Stimulated activated CD4-positive, alpha-beta T cell treated with anti-CD3 and anti-CD28 coated beads, Interleukin-1b, Interleukin-23, amount 100 ng/mL, for 1 hour (primary cell): ENCODE measurements around the gene RPS6KB1.
"Not testable (repeated sequence)": the region's sequence is repeated elsewhere in the genome, so short reads cannot be mapped to it uniquely, and the experiment has no call there.

Source experiments
- DNase-seq, 2 donors: peaks; one replicate each; pipeline ENCODE4 v3.0.0-alpha.2; 2020; ENCODE audit warnings: low read depth in 2 of 2

Gene RPS6KB1

DNA sequence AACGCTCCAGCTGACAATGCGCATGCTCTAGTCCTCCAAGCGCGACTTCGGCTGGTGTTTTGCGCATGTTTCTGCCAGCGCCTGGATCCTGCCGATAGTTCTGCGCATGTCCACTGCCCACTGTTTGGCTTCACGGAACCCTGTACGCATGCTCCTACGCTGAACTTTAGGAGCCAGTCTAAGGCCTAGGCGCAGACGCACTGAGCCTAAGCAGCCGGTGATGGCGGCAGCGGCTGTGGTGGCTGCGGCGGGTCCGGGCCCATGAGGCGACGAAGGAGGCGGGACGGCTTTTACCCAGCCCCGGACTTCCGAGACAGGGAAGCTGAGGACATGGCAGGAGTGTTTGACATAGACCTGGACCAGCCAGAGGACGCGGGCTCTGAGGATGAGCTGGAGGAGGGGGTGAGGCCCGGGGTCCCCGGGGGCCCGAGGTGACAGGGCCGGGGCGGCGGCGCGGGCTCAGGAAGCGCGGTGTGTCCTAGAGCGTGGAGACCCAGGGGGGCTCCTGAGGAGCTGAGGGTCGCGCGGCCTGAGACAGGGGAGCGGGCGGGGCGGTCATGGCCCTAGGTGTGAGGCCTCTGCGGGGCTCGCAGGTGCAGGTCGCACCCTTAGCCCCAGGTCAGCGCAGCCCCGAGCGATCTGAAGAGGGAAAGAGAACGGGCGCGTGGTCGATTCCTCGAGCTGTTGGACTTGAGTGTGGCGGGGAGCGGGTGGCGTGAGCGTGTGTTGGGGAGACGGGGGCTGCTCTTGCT, at the start of gene RPS6KB1, which contains the start of gene TUBD1:
TSS of gene RPS6KB1 (plus strand) at position 198 of the 752 bp plus-strand sequence. CDS start at position 262, 64 bp downstream.
TSS of gene TUBD1 (minus strand) at position 20 of the 752 bp plus-strand sequence. CDS start 1,941 bp downstream, outside the sequence.
- peak; percentile 86 to 95 for DNase-seq

DNA sequence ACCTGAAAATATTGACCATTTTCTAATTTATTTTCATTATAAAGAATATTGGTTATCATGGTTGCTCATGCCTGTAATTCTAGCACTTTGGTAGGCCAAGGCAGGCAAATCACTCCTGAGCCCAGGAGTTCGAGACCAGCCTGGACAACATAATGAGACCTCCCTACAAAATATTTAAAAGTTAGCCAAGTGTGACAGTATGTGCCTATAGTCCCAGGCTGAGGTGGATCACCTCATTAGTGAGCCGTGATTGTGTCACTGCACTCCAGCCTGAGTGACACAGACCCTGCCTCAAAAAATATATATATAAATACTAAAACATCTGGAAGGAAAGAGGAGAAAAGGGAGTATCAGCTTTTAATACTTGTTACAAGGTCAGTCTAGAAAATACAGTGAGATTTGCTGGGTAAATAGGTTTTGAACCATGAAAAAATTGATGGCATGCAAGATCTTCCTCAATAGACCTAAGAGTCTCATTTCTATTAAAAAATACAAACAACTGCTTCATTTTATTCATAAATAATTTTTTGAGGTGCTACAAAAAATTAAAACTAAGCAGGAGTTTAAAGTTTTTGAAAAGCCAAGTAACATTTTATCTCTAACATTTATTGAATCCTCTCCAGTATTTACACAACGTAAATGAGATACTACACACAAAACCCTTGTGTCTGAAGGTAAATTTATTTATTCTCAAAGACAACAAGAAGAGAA, 47.9 kb upstream of the RPS6KB1 start:
- DNase-seq = no peak

DNA sequence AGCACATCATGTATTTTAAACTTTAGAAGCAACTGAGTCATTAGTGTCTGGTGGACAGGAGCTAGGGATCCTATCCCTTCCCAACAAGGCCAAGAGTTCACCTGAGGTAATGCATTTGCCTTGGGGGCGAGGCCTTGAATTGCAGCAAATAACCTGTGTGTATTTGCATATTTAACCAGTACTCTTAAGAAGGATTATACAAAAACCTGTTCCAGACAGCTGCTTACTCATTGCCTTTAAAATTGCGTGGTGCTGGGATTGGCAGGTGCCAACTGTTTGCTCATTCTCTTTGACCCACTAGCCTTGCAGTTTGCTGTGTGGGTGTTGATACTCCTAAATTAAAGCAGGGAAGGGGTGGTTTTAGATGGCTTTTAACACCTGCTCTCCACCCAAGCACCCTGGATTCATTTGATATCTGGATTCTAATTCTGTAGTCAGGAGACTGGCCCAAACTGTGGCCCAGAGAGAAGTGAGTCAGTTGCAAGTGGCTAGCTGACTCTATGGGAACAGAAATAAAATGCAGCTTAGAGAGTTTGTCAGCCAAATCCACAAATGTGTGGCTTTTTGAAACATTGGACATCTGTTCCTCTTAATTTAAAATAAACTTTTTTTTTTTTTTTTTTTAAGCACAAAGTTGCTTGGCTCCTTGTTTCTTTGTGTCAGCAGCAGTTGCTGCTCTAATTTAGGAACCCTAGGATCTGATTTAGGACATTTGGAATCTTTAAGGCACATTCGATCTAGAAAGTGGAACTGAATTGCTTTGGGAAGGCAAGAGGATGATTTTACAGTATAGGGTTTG, 47.1 kb upstream of the RPS6KB1 start:
- DNase-seq = no peak

DNA sequence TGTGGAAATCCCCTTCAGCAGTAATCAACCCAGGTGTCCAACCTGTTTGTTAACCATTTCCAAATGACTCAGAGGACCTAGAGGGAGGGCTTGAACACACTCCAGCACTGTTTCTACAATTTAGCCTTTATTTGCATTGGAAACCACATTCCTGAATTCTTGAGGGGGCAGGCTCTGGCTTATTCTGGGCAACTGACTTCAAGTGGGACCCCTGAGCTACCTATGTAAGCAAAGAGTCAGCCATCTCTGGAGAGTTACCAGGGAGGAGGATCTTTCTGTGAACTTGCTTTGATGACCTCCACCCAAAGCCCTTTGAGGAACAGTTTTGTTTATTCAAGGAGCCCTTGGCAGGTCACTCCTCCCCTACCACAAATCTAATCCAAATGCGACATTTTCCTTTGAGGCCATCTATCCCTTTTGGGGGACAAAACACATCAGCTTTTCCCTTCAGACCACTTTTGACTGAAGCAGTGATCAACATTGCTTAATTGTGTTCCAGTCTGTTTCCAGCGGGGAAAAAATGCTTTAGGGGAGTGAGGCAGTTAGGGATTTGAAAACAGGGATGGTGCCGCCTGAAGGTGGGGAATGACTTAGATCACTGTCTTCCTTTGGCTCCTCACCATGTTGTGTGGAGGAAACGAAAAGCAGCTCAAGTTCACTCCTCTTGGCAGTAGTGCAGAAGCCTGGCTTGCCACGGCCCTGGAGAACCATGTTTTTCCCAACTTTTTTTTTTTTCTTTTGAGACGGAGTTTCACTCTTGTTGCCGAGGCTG, 46.3 kb upstream of the RPS6KB1 start:
- DNase-seq = no peak

DNA sequence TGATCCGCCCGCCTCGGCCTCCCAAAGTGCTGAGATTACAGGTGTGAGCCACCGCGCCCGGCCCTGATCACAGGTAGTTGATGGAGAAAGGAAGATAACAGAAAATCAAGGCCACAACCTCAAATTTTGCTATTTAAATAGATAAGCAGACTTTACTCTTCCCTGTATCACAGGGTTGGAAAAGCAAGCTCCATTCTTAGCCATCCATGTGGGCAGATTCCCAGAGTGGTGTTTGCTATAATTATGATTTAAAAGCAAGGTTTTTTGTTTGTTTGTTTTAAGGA, 44.6 kb upstream of the RPS6KB1 start:
- no peak for DNase-seq

DNA sequence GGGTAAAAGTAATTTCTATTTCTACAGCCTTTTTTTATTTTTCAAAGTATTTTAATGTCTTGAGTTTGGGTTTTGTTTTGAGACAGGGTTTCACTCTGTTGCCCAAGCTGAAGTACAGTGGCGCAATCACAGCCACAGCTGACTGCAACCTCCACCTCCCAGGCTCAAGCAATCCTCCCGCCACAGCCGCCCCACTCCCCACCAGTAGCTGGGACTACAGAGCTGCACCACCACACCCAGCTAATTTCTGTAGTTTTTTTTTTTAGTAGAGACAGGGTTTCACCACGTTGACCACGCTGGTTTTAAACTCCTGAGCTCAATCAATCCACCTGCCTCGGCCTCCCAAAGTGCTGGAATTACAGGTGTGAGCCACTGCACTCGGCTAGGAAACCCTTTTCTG, 44.1 kb upstream of the RPS6KB1 start:
- no peak for DNase-seq

DNA sequence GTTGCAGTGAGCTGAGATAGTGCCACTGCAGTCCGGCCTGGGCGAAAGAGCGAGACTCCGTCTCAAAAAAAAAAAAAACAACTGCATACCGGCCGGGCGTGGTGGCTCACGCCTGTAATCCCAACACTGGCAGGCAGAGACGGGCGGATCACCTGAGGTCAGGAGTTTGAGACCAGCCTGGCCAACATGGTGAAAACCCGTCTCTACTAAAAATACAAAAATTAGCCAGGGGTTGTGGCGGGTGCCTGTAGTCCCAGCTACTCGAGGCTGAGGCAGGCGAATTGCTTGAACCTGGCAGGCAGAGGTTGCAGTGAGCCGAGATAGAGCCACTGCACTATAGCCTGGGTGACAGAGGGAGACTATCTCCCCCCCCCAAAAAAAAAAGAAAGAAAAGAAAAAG, 42.6 kb upstream of the RPS6KB1 start:
- DNase-seq = not testable (repeated sequence)

DNA sequence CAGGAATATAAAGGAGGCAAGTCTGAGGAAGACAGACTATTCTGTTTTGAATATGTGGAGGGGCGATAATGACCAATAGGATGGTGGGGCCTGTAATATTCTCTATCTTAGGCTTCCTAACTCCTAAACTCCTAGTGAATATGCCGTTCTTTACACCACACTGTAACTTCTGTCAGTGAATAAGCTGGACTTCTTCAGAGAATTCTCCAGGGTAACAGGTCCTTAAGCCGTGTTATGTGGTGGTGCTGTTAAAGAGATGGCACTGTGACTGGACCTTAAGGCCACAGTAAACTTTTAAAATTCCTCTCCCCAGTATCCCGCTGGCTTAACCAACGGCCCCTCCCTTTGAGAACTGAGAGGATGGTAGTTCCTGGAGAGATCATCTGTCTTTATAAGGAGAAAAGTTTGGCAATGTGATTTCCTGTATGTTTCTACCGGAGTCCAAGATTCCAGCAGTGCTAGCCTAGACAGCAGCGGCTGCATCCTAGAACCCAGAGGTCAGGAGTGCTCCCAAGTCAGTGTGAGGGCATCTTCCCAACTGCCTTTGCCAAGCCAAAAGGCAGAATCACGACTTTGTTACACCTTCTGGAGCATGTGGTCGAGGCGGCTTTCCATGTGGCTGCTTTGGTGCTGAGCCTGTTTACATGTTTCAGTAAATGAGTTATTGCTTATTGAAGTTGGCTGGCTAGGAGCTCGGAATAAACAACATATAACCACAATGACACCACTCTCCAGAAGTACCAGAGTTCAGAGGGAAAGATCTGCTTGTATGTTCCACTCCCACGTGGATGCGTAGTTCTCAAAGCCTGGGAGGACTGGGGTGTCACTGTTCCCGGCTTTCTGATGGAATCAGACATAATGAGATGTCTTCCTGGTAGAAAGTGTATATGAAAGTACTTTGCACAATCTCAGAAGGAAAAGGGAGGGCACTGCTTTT, 41.2 kb upstream of the RPS6KB1 start:
- no peak for DNase-seq

DNA sequence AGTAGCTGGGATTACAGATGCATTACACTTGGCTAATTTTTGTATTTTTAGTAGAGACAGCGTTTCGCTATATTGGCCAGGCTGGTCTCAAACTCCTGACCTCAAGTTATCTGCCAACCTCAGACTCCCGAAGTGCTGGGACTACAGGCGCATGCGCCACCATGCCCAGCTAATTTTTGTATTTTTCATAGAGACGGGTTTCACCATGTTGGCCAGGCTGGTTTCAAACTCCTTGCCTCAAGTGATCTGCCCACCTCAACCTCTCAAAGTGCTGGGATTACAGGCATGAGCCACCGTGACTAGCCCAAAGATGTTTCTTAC, 40.1 kb upstream of the RPS6KB1 start:
- DNase-seq = not testable (repeated sequence)

DNA sequence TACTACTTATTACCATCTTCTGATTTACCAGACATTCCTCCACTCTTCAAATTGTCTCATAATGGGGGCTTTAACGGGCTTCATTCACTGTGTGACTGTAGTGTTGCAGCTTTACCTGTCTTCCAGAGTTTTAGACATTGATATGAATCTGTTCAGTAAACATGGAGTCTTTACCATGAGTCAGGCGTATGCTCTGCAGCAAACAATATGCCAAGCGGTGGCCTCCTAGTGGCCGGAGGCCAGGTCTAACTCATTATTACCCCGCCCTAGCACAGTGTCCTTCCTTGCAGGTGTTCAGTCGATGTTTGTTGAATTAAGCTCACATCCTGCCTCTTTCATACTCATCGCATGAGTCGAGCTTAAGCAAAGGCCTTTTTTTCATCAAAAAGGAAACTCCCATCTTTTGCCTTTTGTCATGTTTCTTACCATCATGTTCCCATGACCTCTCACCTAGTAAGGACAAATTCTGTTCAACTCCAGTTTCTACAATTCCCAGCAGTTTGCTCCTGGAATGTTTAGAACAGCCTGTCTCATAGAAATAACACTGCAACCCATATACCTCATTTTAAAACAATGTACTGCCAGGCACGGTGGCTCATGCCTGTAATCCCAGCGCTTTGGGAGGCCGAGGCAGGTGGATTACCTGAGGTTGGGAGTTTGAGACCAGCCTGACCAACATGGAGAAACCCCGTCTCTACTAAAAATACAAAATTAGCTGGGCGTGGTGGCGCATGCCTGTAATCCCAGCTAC, 39.6 kb upstream of the RPS6KB1 start:
- DNase-seq = no peak

DNA sequence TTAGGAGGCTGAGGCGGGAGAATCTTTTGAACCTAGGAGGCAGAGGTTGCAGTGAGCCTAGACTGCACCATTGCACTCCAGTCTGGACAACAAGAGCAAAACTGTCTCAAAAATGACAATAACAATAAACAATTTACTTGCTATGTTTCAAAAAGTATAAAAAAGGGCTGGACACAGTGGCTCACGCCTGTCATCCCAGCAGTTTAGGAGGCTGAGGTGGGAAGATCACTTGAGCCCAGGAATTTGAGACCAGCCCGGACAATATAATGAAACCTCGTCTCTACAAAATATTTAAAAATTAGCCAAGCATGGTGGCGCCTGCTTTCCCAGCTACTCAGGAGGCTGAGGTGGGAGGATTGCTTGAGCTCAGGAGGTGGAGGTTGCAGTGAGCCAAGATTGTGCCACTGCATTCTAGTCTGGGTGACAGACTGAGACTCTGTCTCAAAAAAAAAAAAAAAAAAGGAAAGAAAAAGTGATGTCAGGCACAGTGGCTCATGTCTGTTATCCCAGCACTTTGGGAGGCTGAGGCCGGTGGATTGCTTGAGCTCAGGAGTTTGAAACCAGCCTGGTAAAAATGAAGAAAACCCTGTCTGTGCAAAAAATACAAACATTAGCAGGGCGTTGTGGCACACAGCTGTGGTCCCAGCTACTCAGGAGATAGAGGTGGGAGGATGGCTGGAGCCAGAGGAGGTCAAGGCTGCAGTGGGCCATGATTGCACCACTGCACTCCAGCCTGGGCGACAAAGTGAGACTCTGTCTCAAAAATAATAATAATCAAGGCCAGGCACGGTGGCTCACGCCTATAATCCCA, 38.8 kb upstream of the RPS6KB1 start:
- DNase-seq = not testable (repeated sequence)

DNA sequence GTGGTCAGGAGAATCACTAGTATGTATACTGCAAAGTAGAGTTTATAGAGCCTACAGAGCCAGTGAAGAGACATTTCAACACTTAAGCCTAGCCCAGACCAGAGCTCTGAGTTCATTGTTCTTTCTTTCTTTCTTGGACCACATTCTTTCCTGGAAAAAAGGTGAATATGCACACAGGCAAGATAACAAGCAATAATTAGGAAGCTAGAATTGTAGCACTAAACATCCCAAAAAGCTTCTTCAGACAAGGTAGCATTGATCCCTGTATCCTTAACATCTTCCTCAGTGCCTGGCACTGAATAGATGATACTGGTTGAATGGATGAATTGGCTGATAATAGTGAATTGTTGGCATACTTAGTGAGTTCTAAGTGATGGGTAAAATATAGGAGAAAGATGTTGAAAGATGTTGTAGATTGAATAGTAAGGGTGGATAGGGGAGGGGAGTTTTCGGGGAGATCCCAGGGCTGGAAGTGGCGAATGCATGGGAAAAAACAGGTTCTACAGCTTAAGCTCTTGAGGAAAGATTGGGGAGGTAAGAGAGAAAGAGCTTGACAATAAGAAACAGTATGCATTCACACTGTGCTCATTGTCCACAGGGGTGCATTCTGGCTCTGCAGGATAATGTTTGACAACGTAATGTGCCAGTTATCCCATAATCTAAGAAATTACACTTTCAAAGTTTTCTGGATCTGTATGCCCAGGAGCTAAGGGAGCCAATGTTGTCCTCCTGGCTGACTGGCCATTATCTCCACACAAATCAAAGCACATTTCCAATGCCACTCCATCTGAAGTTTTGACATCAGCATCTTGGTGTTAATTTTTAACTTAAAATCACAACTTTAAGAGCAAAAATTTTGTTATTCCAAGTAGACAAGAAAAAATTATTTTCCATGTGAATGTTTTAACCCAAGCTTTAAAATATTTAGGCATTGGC, 35.8 kb upstream of the RPS6KB1 start:
- DNase-seq = no peak

DNA sequence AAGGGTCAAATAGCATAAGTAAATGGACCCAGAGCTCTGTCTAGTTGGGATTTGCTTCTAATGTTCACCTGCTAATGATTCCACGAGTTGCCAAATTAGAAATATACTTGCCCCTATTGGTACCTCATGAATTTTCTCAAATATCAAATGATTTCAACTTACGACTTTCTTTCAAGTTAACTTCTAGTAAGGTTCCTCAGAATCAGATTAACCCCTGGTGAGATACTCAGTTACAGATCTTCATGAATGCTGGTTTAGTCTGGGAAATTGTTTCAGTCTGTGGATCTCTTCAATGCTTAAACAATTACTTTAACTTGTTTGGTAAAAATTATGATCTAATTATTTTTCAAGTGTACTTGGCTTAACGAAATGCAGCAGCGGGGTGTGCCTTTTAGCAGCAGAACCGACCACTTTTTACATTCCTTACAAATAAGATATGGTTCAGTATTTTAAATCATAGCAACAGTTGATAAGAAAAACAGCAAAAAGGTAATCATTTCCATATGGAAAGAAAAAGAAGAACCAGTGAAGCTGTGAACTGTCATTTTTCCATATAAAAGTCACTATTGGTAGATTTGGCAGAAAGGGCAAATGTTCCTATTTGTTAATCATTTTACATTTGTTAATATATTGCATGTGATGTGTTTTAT, 34.6 kb upstream of the RPS6KB1 start:
- no peak for DNase-seq

DNA sequence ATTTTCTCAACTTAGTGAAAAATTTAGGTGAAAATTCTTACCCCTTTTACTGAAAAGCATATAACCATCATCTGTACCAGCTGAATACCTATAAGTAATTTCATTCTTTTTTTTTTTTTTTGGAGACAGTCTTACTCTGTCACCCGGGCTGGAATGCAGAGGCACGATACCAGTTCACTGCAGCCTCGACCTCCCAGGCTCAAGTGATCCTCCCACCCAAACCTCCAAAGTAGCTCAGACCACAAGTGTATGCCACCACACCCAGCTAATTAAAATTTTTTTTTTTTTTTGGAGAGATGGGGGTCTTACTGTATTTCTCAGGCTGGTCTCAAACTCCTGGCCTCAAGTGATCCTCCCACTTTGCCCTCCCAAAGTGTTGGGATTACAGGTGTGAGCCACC, 34.0 kb upstream of the RPS6KB1 start:
- no peak for DNase-seq

DNA sequence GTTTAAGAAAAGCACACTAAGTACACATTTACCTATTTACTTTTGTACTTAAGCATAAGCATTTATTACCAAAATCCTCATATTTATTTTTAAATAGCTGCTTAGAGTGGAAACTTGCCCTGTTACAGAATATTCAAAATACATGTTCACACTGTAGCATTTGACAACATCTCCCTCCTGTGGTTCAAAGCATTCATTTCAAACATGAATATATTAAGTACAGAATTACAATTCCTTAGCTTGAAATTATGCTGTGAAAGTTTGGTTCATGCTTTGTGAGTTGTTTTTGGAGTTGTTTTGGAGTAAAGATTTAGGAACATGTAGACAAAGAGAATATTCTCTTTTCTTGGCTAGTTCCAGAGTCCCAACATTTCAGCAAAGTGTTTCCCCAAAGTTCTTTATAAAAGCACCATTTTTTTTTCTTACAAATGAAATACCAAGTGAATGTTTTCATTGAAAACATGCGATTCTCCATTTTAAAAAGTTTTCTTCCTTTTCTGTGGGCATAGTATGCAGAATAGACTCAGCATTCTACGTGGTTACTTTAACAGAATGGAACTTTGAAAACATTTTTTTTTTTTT, 33.4 kb upstream of the RPS6KB1 start:
- no peak for DNase-seq

DNA sequence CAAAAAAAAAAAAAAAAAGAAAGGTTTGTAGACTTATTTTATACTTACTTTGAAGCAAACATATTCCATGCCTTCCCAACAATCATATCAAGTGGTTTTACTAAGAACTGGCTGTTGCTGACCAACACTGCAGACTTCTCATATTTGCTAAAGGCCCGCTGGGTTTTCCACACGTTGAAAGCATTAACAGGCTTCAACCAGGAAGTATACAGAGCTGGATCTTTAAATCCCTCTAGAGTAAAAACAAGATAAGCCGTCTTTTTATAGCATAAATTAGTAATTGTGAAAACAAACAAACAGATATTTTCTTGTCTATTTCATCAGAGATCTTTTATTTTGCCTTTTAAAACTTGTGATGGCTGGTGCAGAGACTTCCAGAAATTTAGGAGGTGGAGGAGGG, 29.3 kb upstream of the RPS6KB1 start:
- no peak for DNase-seq

DNA sequence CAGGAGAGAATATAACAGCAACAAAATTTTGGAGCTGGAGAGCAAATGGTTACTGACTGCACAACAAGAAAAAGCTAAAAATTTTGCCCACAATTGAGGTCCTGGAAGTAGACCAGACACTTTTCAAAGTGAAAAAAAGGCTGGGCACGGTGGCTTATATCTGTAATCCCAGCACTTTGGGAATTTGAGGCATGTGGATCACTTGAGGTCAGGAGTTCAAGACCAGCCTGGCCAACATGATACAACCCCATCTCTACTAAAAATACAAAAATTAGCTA, 23.0 kb upstream of the RPS6KB1 start:
- DNase-seq = no peak

DNA sequence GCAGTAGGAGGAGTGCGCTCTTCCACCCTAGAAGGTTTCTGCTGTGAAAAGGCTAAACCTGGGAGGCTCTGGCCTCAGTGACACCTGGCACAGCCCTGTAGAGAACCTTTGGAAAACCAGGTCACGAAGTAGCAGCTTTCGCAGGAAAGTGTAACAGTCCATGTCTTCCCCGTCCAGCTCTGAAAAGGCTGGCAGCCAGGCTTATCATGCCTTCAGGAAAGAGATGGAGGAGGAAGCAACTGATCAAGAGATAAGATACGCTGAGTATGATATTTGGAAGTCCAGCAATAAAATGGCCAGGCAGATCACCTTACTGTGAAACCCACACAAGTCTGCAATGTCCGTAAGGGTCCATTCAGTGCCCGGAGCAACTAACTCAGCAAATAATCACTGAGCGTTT, 22.4 kb upstream of the RPS6KB1 start:
- DNase-seq = no peak
